ENCODE results near the gene RAD51B.
A peak's percentile ranks its signal among the peaks of the same experiment; 100 is the strongest.

Gene RAD51B

DNA sequence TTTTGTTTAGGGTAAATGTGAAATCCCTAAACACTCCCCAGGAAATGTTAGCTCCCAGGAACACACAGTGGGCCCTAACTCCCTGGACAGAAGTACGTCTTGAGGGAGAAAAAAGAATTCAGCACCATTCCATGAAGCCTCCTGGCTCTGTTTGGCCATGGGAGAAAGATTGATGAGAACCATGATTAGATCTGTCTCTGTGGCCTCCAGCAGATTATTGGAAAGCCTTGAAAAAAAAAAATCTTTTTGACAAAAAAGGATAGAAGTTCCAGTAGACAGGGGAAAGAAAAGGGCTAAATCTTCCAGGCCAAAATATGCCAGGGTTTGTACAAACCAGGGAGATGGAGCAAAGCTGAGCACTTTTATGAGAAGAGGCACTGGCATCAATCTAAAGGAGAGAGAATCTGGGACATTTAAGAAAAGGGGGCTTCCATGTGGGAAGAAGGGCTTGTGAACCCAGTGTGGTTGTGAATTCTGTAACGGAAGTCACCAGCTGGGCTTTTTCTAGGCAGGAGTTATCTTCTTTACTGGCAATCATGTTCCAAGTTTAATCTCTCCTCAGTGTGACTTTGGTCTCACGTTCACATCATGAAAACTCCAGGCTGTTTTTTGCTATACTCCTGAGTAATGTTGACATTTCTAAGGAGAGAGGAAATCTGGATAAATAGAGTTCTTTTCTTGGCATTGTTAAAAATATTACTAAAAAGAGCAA, 426.7 kb downstream of the RAD51B start:
- no peak overlapping the region for H3K56ac ChIP-seq (ENCODE audit: low read length)
- H3K27me3 ChIP-seq (ENCODE audit: insufficient read depth, low read length, poor library complexity), result no peaks in the 10 kb centered on the region
- no CpG with 5 or more reads among the region's 3 CpGs for WGBS (ENCODE audit: extremely low coverage, insufficient coverage, low lambda C conversion rate)
- no peak overlapping the region for H3K23ac ChIP-seq (ENCODE audit: low read length)
- no peak overlapping the region for H2AK5ac ChIP-seq (ENCODE audit: low read length)
- H2BK15ac ChIP-seq (replicated peaks; ENCODE audit: low read depth), result no peak overlapping the region
- H3K79me2 ChIP-seq (ENCODE audit: control insufficient read depth, insufficient read depth, low read length), result no peaks in the 10 kb centered on the region
- H2BK5ac ChIP-seq (ENCODE audit: low read length), result no peak overlapping the region
- H3K4ac ChIP-seq (ENCODE audit: low read depth, low read length), result peak overlapping the region; percentile 16
- no peaks in the 10 kb centered on the region for H3K79me1 ChIP-seq (ENCODE audit: low read length)
- H3K27ac ChIP-seq (ENCODE audit: low read depth, low read length), result no peak overlapping the region
- no peak overlapping the region for H3K4me2 ChIP-seq (ENCODE audit: low read length)
- peak; percentile 49 for DNase-seq
- H3K4me3 ChIP-seq (ENCODE audit: low read length), result no peak overlapping the region
- no peak overlapping the region for H3K9ac ChIP-seq (ENCODE audit: low read length)
- no peak overlapping the region for H4K5ac ChIP-seq (ENCODE audit: low read length)
- no peaks in the 10 kb centered on the region for H3K36me3 ChIP-seq (ENCODE audit: control insufficient read depth, insufficient read depth, low read length)
- peak overlapping the region; percentile 60 for H3K18ac ChIP-seq (ENCODE audit: low read length)
- no peak overlapping the region for H4K8ac ChIP-seq (ENCODE audit: low read depth, low read length)
- peaks cover 4% of the 10 kb centered on the region for H3K4me1 ChIP-seq (ENCODE audit: control insufficient read depth, low read depth, low read length)
- H2BK120ac ChIP-seq (ENCODE audit: low read depth, low read length), result no peak overlapping the region

DNA sequence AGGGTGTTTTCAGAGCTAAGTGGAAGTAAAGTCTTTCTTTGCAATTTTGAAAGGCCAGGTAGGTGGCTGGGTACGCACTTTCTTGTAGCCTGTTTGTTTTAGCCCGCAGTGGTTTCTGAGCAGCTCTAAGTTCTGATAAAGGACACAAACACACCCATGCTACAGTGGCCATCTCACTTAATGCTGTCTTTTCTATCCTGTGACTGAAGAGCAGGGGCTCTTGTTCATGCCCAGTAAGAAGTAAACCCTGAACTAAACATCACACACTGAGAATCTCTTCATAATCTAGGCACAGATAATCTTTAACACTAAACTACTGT, 427.2 kb downstream of the RAD51B start:
- Histone ChIP-seq H3K4me2 (ENCODE audit: low read length) (no peak overlapping the region), H3K4me1 (ENCODE audit: control insufficient read depth, low read depth, low read length) (peaks cover 4% of the 10 kb centered on the region), H3K56ac (ENCODE audit: low read length) (no peak overlapping the region), H3K9ac (ENCODE audit: low read length) (no peak overlapping the region), H2BK15ac (replicated peaks; ENCODE audit: low read depth) (no peak overlapping the region), H4K5ac (ENCODE audit: low read length) (no peak overlapping the region), H3K4me3 (ENCODE audit: low read length) (no peak overlapping the region), H3K27me3 (ENCODE audit: insufficient read depth, low read length, poor library complexity) (no peaks in the 10 kb centered on the region), H2BK120ac (ENCODE audit: low read depth, low read length) (no peak overlapping the region), H2AK5ac (ENCODE audit: low read length) (no peak overlapping the region), H3K4ac (ENCODE audit: low read depth, low read length) (no peak overlapping the region), H4K8ac (ENCODE audit: low read depth, low read length) (no peak overlapping the region), H3K36me3 (ENCODE audit: control insufficient read depth, insufficient read depth, low read length) (no peaks in the 10 kb centered on the region), H2BK5ac (ENCODE audit: low read length) (no peak overlapping the region), H3K23ac (ENCODE audit: low read length) (no peak overlapping the region), H3K79me1 (ENCODE audit: low read length) (no peaks in the 10 kb centered on the region), H3K18ac (ENCODE audit: low read length) (no peak overlapping the region), H3K79me2 (ENCODE audit: control insufficient read depth, insufficient read depth, low read length) (no peaks in the 10 kb centered on the region), H3K27ac (ENCODE audit: low read depth, low read length) (no peak overlapping the region)
- no peak for DNase-seq
- no CpG with 5 or more reads among the region's 2 CpGs for WGBS (ENCODE audit: extremely low coverage, insufficient coverage, low lambda C conversion rate)

DNA sequence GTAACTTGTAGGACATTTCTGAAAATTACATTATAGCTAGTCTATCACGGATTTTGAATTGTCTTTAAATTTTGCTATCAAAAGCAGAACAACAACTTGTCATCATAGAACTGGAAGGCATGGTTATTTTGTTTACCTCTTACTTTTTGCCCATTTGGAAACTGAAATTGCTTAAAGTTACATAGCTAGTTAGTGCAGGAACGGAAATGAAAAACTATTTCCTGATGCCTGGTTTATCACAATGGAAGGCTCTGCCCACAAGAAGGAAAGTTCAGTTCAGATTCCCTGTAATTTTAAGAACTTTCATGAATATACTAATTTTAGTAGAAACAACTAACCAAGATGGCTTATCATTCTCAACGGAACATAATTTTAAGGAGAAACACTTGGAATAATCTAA, 427.7 kb downstream of the RAD51B start:
- DNase-seq, result no peak
- H4K5ac ChIP-seq (ENCODE audit: low read length), result no peak overlapping the region
- H2AK5ac ChIP-seq (ENCODE audit: low read length), result no peak overlapping the region
- H3K4me3 ChIP-seq (ENCODE audit: low read length), result no peak overlapping the region
- no peak overlapping the region for H4K8ac ChIP-seq (ENCODE audit: low read depth, low read length)
- no peak overlapping the region for H2BK15ac ChIP-seq (replicated peaks; ENCODE audit: low read depth)
- no peak overlapping the region for H3K9ac ChIP-seq (ENCODE audit: low read length)
- H3K23ac ChIP-seq (ENCODE audit: low read length), result no peak overlapping the region
- H3K27ac ChIP-seq (ENCODE audit: low read depth, low read length), result no peak overlapping the region
- H3K4ac ChIP-seq (ENCODE audit: low read depth, low read length), result no peak overlapping the region
- no peaks in the 10 kb centered on the region for H3K79me1 ChIP-seq (ENCODE audit: low read length)
- H3K36me3 ChIP-seq (ENCODE audit: control insufficient read depth, insufficient read depth, low read length), result no peaks in the 10 kb centered on the region
- H3K4me1 ChIP-seq (ENCODE audit: control insufficient read depth, low read depth, low read length), result peaks cover 4% of the 10 kb centered on the region
- no peak overlapping the region for H2BK5ac ChIP-seq (ENCODE audit: low read length)
- H2BK120ac ChIP-seq (ENCODE audit: low read depth, low read length), result no peak overlapping the region
- no peak overlapping the region for H3K56ac ChIP-seq (ENCODE audit: low read length)
- WGBS (ENCODE audit: extremely low coverage, insufficient coverage, low lambda C conversion rate), result no CpG with 5 or more reads among the region's 3 CpGs
- no peaks in the 10 kb centered on the region for H3K79me2 ChIP-seq (ENCODE audit: control insufficient read depth, insufficient read depth, low read length)
- H3K27me3 ChIP-seq (ENCODE audit: insufficient read depth, low read length, poor library complexity), result no peaks in the 10 kb centered on the region
- H3K4me2 ChIP-seq (ENCODE audit: low read length), result no peak overlapping the region
- H3K18ac ChIP-seq (ENCODE audit: low read length), result no peak overlapping the region

DNA sequence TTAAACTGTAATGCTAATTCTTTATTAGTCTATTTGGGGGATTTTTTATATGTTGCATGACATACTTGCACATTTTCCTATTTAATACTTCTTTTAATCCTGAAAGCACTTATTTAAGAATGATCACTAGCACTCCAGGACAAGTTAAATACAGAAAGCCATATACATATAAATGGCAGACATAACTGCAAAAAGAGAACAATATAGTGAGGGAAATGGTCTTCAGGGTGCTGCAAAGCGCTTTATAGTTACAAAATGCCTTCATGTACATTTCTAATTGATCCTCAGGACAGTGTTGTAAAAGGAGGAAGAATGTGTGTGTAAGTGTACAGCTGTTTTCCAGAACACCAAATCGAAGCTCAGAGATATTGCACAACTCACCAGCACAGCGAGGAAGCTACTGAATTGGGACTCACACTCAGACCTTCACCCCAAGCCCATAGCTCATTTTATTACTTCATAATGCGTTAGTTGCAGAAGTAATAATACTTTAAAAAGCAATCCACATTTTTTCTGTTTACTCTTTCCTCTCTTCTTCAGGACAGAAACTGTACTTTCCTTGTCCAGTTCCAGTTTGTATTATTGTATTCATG, 428.2 kb downstream of the RAD51B start:
- H3K79me2 ChIP-seq (ENCODE audit: control insufficient read depth, insufficient read depth, low read length), result no peaks in the 10 kb centered on the region
- peak overlapping the region; percentile 59 for H3K23ac ChIP-seq (ENCODE audit: low read length)
- H3K27ac ChIP-seq (ENCODE audit: low read depth, low read length), result no peak overlapping the region
- H3K4ac ChIP-seq (ENCODE audit: low read depth, low read length), result no peak overlapping the region
- H2BK120ac ChIP-seq (ENCODE audit: low read depth, low read length), result no peak overlapping the region
- no peak overlapping the region for H3K4me3 ChIP-seq (ENCODE audit: low read length)
- H4K5ac ChIP-seq (ENCODE audit: low read length), result no peak overlapping the region
- H2BK15ac ChIP-seq (replicated peaks; ENCODE audit: low read depth), result no peak overlapping the region
- H3K79me1 ChIP-seq (ENCODE audit: low read length), result no peaks in the 10 kb centered on the region
- H3K36me3 ChIP-seq (ENCODE audit: control insufficient read depth, insufficient read depth, low read length), result no peaks in the 10 kb centered on the region
- no peaks in the 10 kb centered on the region for H3K27me3 ChIP-seq (ENCODE audit: insufficient read depth, low read length, poor library complexity)
- H3K9ac ChIP-seq (ENCODE audit: low read length), result no peak overlapping the region
- H4K8ac ChIP-seq (ENCODE audit: low read depth, low read length), result no peak overlapping the region
- DNase-seq, result no peak
- WGBS (ENCODE audit: extremely low coverage, insufficient coverage, low lambda C conversion rate), result no CpG with 5 or more reads among the region's 4 CpGs
- H3K56ac ChIP-seq (ENCODE audit: low read length), result peak overlapping the region; percentile 11
- peaks cover 4% of the 10 kb centered on the region for H3K4me1 ChIP-seq (ENCODE audit: control insufficient read depth, low read depth, low read length)
- H3K18ac ChIP-seq (ENCODE audit: low read length), result no peak overlapping the region
- no peak overlapping the region for H2BK5ac ChIP-seq (ENCODE audit: low read length)
- no peak overlapping the region for H3K4me2 ChIP-seq (ENCODE audit: low read length)
- H2AK5ac ChIP-seq (ENCODE audit: low read length), result no peak overlapping the region

DNA sequence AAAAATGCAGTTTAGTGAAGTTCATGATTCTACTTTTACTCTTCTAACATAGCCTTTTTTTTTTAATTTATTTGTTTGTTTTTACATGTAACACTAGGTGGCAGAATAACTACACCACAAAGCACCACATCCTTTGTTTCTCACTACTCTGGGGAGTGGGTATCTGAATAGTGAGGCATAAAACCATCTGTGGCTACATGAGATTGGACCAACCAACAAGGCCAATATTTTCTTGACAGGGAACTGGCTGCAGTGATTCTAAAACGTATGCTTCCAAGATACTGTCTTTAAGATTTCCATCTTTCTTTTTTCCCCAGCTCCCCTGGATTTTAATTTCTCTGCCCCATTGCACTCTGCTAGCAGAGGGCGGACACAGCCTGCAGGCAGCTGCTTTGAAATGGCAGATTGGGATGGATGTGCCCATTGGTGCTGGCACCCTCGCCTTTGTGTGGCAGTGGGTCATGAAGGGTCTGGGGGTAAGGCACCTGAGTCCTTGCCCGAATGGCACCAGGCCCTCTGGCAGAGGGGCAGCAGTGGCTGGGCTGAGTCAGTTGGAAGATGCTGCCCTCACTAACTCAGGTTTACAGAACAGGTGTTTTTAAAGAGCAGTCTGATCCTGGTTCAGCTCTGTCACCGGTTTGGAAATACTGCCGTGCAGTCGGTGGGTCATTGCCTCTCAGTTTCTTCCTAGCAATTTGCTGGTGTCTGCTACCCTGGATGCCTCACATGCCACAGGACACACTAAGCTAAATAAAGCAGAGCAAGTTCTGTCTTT, 429.1 kb downstream of the RAD51B start:
- Histone ChIP-seq H2AK5ac (ENCODE audit: low read length) (no peak overlapping the region), H3K4me1 (ENCODE audit: control insufficient read depth, low read depth, low read length) (peaks cover 4% of the 10 kb centered on the region), H2BK15ac (replicated peaks; ENCODE audit: low read depth) (no peak overlapping the region), H2BK120ac (ENCODE audit: low read depth, low read length) (no peak overlapping the region), H2BK5ac (ENCODE audit: low read length) (no peak overlapping the region), H3K4me3 (ENCODE audit: low read length) (no peak overlapping the region), H3K27me3 (ENCODE audit: insufficient read depth, low read length, poor library complexity) (no peaks in the 10 kb centered on the region), H3K9ac (ENCODE audit: low read length) (no peak overlapping the region), H3K23ac (ENCODE audit: low read length) (no peak overlapping the region), H3K56ac (ENCODE audit: low read length) (peak overlapping the region; percentile 12), H3K4ac (ENCODE audit: low read depth, low read length) (no peak overlapping the region), H3K4me2 (ENCODE audit: low read length) (no peak overlapping the region), H3K79me2 (ENCODE audit: control insufficient read depth, insufficient read depth, low read length) (no peaks in the 10 kb centered on the region), H3K36me3 (ENCODE audit: control insufficient read depth, insufficient read depth, low read length) (no peaks in the 10 kb centered on the region), H4K5ac (ENCODE audit: low read length) (no peak overlapping the region), H3K27ac (ENCODE audit: low read depth, low read length) (no peak overlapping the region), H3K79me1 (ENCODE audit: low read length) (no peaks in the 10 kb centered on the region), H3K18ac (ENCODE audit: low read length) (no peak overlapping the region), H4K8ac (ENCODE audit: low read depth, low read length) (no peak overlapping the region)
- WGBS (ENCODE audit: extremely low coverage, insufficient coverage, low lambda C conversion rate), result no CpG with 5 or more reads among the region's 7 CpGs
- DNase-seq, result peak; percentile 71
